Fibroblast of lung (primary cell): ENCODE data around the gene CYGB.

Source experiments
- EZH2 ChIP-seq: IDR thresholded peaks from 2 replicates; pipeline ENCODE4 v1.5.1; 2012; ENCODE audit warnings: low read length, control low read depth, mild to moderate bottlenecking; ENCODE audit errors: missing control alignments
- TF ChIP-seq, protein P1 (sequence below), 2 donors: IDR thresholded peaks in 1 of 2; conservative IDR thresholded peaks in 1 of 2; 1 replicate in 1 of 2; 2 replicates in 1 of 2; pipeline ENCODE4 v1.5.1; 2011 to 2012; ENCODE audit warnings: low read length in 2 of 2, control low read depth in 1 of 2, inconsistent platforms in 1 of 2, low read depth in 1 of 2, mild to moderate bottlenecking in 1 of 2

DNA sequence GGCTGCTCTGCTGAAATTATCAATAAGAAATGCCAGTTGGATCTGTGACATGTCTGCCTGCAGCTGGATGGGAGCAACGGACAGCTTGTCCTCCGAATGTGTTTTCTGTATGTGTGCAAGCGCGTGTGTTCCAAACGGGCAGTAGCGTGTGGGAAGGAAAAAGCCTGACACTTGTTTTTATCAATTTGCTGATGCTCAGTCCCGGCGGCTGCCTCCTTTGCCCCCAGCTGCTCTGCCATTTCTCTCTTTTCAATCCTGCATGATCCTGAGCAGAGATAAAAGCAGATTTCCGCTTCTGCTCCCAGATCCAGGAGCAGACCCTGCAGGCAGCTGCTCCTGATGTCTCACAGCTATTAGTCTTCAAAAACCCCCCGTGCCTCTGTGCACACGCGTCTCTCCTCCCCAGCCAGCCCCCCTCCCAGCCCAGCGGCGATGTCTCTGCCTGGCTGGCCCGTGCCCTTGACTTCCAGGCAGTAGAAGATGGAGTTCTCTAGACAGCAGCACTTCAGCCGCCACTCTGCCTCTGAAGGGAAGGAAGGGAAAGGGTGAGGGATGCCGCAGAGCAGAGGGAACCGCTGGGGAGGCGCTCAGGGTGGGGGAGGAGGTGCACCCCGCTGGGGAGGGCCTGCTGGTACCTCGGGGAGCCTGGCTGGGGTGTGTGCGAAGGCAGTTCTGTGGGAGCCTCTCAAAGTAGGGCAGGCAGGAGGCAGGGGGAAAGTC lies 6.5 kb upstream of the CYGB start:
- TF ChIP-seq, protein P1, sequence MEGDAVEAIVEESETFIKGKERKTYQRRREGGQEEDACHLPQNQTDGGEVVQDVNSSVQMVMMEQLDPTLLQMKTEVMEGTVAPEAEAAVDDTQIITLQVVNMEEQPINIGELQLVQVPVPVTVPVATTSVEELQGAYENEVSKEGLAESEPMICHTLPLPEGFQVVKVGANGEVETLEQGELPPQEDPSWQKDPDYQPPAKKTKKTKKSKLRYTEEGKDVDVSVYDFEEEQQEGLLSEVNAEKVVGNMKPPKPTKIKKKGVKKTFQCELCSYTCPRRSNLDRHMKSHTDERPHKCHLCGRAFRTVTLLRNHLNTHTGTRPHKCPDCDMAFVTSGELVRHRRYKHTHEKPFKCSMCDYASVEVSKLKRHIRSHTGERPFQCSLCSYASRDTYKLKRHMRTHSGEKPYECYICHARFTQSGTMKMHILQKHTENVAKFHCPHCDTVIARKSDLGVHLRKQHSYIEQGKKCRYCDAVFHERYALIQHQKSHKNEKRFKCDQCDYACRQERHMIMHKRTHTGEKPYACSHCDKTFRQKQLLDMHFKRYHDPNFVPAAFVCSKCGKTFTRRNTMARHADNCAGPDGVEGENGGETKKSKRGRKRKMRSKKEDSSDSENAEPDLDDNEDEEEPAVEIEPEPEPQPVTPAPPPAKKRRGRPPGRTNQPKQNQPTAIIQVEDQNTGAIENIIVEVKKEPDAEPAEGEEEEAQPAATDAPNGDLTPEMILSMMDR (conservative IDR thresholded peaks at IDR 0.05 in 1 of 2, IDR thresholded peaks at IDR 0.05 in 1 of 2; ENCODE audit: low read depth in 1 of 2, low read length in 2 of 2), result no peak
- TF ChIP-seq EZH2, result no peak
